Activated CD4-positive, alpha-beta T cell treated with anti-CD3 and anti-CD28 coated beads, Interleukin-2, amount 10 ng/mL, durations not matched to agents 24 days and 14 days (primary cell): ENCODE data around the gene UBE2G1. TPM values are rescaled to one million over a fixed set of nuclear protein-coding genes. Genes with fewer than 3 reads are reported as not detected.
"Not testable (repeated sequence)": the region's sequence is repeated elsewhere in the genome, so short reads cannot be mapped to it uniquely, and the experiment has no call there.

Experiments
- DNase-seq: peaks from one replicate; pipeline ENCODE4 v3.0.0; 2022
- H3K27ac Mint-ChIP-seq: one replicate; pipeline ENCODE4 v1.8.0; 2022; ENCODE audit warnings: mild to moderate bottlenecking, mixed read lengths
- H3K27me3 Mint-ChIP-seq: one replicate; pipeline ENCODE4 v1.8.0; 2022; ENCODE audit warnings: mixed read lengths
- H3K36me3 Mint-ChIP-seq: one replicate; pipeline ENCODE4 v1.8.0; 2022; ENCODE audit warnings: low read depth, mild to moderate bottlenecking, mixed read lengths
- H3K4me1 Mint-ChIP-seq: one replicate; pipeline ENCODE4 v1.8.0; 2021; ENCODE audit warnings: mixed read lengths
- H3K4me3 Mint-ChIP-seq: one replicate; pipeline ENCODE4 v1.8.0; 2022; ENCODE audit warnings: mild to moderate bottlenecking, moderate library complexity, mixed read lengths
- H3K9me3 Mint-ChIP-seq: one replicate; pipeline ENCODE4 v1.8.0; 2021; ENCODE audit warnings: mixed read lengths
- intact Hi-C: fragments of 100-400 bp; cut with micrococcal nuclease; formaldehyde crosslinking; loops from one replicate; pipeline ENCODE4 v1.15.1; 2023
- total RNA-seq: library from RNA; stranded (reverse); gene quantifications from 2 replicates; pipeline ENCODE4 v1.2.3, GENCODE V29; 2022

Gene UBE2G1
- total RNA-seq, 1 donor from 2014 or later, result 77.3 TPM

GRCh38 chr17:4389079-4389478 is 22.6 kb upstream of the UBE2G1 start:
- Mint-ChIP-seq H3K4me3 (no peak overlapping the region), H3K36me3 (no peaks in the 10 kb centered on the region), H3K9me3 (no peaks in the 10 kb centered on the region), H3K4me1 (peaks cover 6% of the 10 kb centered on the region), H3K27ac (no peak overlapping the region), H3K27me3 (peaks cover 2% of the 10 kb centered on the region)
- intact Hi-C loops, result no loop called here
- DNase-seq, result no peak

GRCh38 chr17:4387137-4387536 is 20.7 kb upstream of the UBE2G1 start:
- Mint-ChIP-seq H3K36me3 (no peaks in the 10 kb centered on the region), H3K4me3 (no peak overlapping the region), H3K9me3 (no peaks in the 10 kb centered on the region)

GRCh38 chr17:4386406-4386805 is 19.9 kb upstream of the UBE2G1 start:
- no peaks in the 10 kb centered on the region for H3K9me3 Mint-ChIP-seq
- no peaks in the 10 kb centered on the region for H3K36me3 Mint-ChIP-seq
- peaks cover 2% of the 10 kb centered on the region for H3K27me3 Mint-ChIP-seq
- H3K4me3 Mint-ChIP-seq, result no peak overlapping the region
- no peak for DNase-seq
- H3K4me1 Mint-ChIP-seq, result peaks cover 5% of the 10 kb centered on the region
- intact Hi-C loops, result no loop called here
- no peak overlapping the region for H3K27ac Mint-ChIP-seq

More at GRCh38 chr17:4387137-4387536, 20.7 kb upstream of the UBE2G1 start:
- no peak for DNase-seq
- no peak overlapping the region for H3K27ac Mint-ChIP-seq
- intact Hi-C loops, result no loop called here
- peaks cover 2% of the 10 kb centered on the region for H3K27me3 Mint-ChIP-seq
- H3K4me1 Mint-ChIP-seq, result peaks cover 6% of the 10 kb centered on the region

GRCh38 chr17:4381690-4382671 is 15.5 kb upstream of the UBE2G1 start:
- no peaks in the 10 kb centered on the region for H3K9me3 Mint-ChIP-seq
- peaks cover 14% of the 10 kb centered on the region for H3K4me1 Mint-ChIP-seq
- intact Hi-C loops, result no loop called here

GRCh38 chr17:4378626-4379025 is 12.2 kb upstream of the UBE2G1 start:
- DNase-seq, result no peak
- Mint-ChIP-seq H3K9me3 (no peaks in the 10 kb centered on the region), H3K36me3 (no peaks in the 10 kb centered on the region), H3K27me3 (no peaks in the 10 kb centered on the region), H3K4me1 (peaks cover 29% of the 10 kb centered on the region), H3K4me3 (no peak overlapping the region), H3K27ac (no peak overlapping the region)
- intact Hi-C loops, result no loop called here

More at GRCh38 chr17:4381690-4382671, 15.5 kb upstream of the UBE2G1 start:
- no peak overlapping the region for H3K27ac Mint-ChIP-seq
- no peak overlapping the region for H3K4me3 Mint-ChIP-seq
- no peak for DNase-seq
- peaks cover 2% of the 10 kb centered on the region for H3K27me3 Mint-ChIP-seq
- H3K36me3 Mint-ChIP-seq, result no peaks in the 10 kb centered on the region

GRCh38 chr17:4377247-4377646 is 10.8 kb upstream of the UBE2G1 start:
- H3K36me3 Mint-ChIP-seq, H3K27me3 Mint-ChIP-seq, DNase-seq, intact Hi-C loops, H3K9me3 Mint-ChIP-seq: not testable (repeated sequence)
- Mint-ChIP-seq H3K4me1 (peaks cover 30% of the 10 kb centered on the region), H3K4me3 (peak overlapping the region; percentile 31), H3K27ac (peak overlapping the region; percentile 56)

- not testable (repeated sequence) for H3K27me3 Mint-ChIP-seq, DNase-seq, H3K9me3 Mint-ChIP-seq, H3K36me3 Mint-ChIP-seq
- Mint-ChIP-seq H3K27ac (peak overlapping the region; percentile 90), H3K4me3 (peak overlapping the region; percentile 62), H3K4me1 (peaks cover 25% of the 10 kb centered on the region)
- intact Hi-C loops, result loop anchor here (1.0 to 2.0 kb wide), 5 partner anchors 10 to 233 kb away; partner anchors contain the start of genes CYB5D2, UBE2G1 and ZZEF1
Measured at GRCh38 chr17:4375796-4376440, 9.4 kb upstream of the UBE2G1 start.

- Mint-ChIP-seq H3K36me3 (no peaks in the 10 kb centered on the region), H3K9me3 (no peaks in the 10 kb centered on the region), H3K27me3 (no peaks in the 10 kb centered on the region), H3K27ac (peak overlapping the region; percentile 90), H3K4me1 (peaks cover 29% of the 10 kb centered on the region), H3K4me3 (peak overlapping the region; percentile 62)
- DNase-seq, result peak; percentile 88
- intact Hi-C loops, result loop anchor here (1.0 to 2.0 kb wide), 5 partner anchors 9 to 232 kb away; partner anchors contain the start of genes CYB5D2, UBE2G1 and ZZEF1
Measured at GRCh38 chr17:4375039-4375748, 8.7 kb upstream of the UBE2G1 start.

- H3K36me3 Mint-ChIP-seq, result peaks cover 5% of the 10 kb centered on the region
- intact Hi-C loops, result loop anchor here (5.0 to 10.0 kb wide), 2 partner anchors 575 to 1967 kb away; partner anchors contain the start of genes MNT, PFN1, RNF167 and SLC25A11
- H3K27me3 Mint-ChIP-seq, result no peaks in the 10 kb centered on the region
- H3K27ac Mint-ChIP-seq, result no peak overlapping the region
- H3K4me3 Mint-ChIP-seq, result no peak overlapping the region
- DNase-seq, result no peak
- H3K9me3 Mint-ChIP-seq, result no peaks in the 10 kb centered on the region
- H3K4me1 Mint-ChIP-seq, result peaks cover 23% of the 10 kb centered on the region
Measured at GRCh38 chr17:4369557-4370230, 3.2 kb upstream of the UBE2G1 start.

- Mint-ChIP-seq H3K27me3 (no peaks in the 10 kb centered on the region), H3K9me3 (no peaks in the 10 kb centered on the region), H3K36me3 (peaks cover 5% of the 10 kb centered on the region), H3K4me3 (no peak overlapping the region), H3K4me1 (peaks cover 19% of the 10 kb centered on the region), H3K27ac (no peak overlapping the region)
- DNase-seq, result no peak
- intact Hi-C loops, result loop anchor here (5.0 to 10.0 kb wide), 2 partner anchors 576 to 1966 kb away; partner anchors contain the start of genes MNT, PFN1, RNF167 and SLC25A11
Measured at GRCh38 chr17:4368341-4368740, 1.9 kb upstream of the UBE2G1 start.

GRCh38 chr17:4367177-4367576 is 702 bp upstream of the UBE2G1 start:
- Mint-ChIP-seq H3K4me3 (peak overlapping the region; percentile 77), H3K27ac (peak overlapping the region; percentile 96), H3K4me1 (peaks cover 25% of the 10 kb centered on the region)
- intact Hi-C loops, result loop anchor here (5.0 to 10.0 kb wide), 2 partner anchors 578 to 1965 kb away; partner anchors contain the start of genes MNT, PFN1, RNF167 and SLC25A11
- not testable (repeated sequence) for H3K9me3 Mint-ChIP-seq, H3K36me3 Mint-ChIP-seq, DNase-seq, H3K27me3 Mint-ChIP-seq

GRCh38 chr17:4365628-4366326 is 698 bp downstream of the UBE2G1 start:
- H3K27ac Mint-ChIP-seq, result no peak overlapping the region
- no peaks in the 10 kb centered on the region for H3K9me3 Mint-ChIP-seq
- H3K4me1 Mint-ChIP-seq, result peaks cover 26% of the 10 kb centered on the region
- H3K4me3 Mint-ChIP-seq, result peak overlapping the region; percentile 77
- DNase-seq, result no peak
- H3K27me3 Mint-ChIP-seq, result no peaks in the 10 kb centered on the region
- H3K36me3 Mint-ChIP-seq, result peaks cover 14% of the 10 kb centered on the region
- intact Hi-C loops, result loop anchor here (1.0 to 10.0 kb wide), 5 partner anchors 10 to 1963 kb away; partner anchors contain the start of genes CYB5D2, MNT, PFN1 and RNF167
